HG02678 (cell line): Measurements from ENCODE around the gene CAPN10.
"Not testable (repeated sequence)": the region's sequence is repeated elsewhere in the genome, so short reads cannot be mapped to it uniquely, and the experiment has no call there.

Source experiments
- ATAC-seq: cut with Tn5 transposase; IDR thresholded peaks from one replicate; pipeline ENCODE4 v1.9.1; 2021; ENCODE audit warnings: mild to moderate bottlenecking, moderate library complexity; ENCODE audit not compliant: unreplicated experiment

CAPN10 gene

GRCh38 chr2:240601831-240602160 is 15.3 kb downstream of the CAPN10 start:
- ATAC-seq: no peak

GRCh38 chr2:240602266-240603050 is 15.9 kb downstream of the CAPN10 start:
- no peak for ATAC-seq

- no peak for ATAC-seq
Measured at GRCh38 chr2:240603081-240603835, 16.7 kb downstream of the CAPN10 start.

GRCh38 chr2:240603846-240604245 is 17.3 kb downstream of the CAPN10 start:
- ATAC-seq: no peak

- no peak for ATAC-seq
Measured at GRCh38 chr2:240604291-240604938, 17.9 kb downstream of the CAPN10 start.

GRCh38 chr2:240604939-240605716 is 18.6 kb downstream of the CAPN10 start:
- ATAC-seq: no peak

- no peak for ATAC-seq
Measured at GRCh38 chr2:240605867-240606743, 19.6 kb downstream of the CAPN10 start.

- no peak for ATAC-seq
Measured at GRCh38 chr2:240611601-240612210, 25.2 kb downstream of the CAPN10 start.

- no peak for ATAC-seq
Measured at GRCh38 chr2:240613781-240614180, 27.2 kb downstream of the CAPN10 start.

- ATAC-seq: no peak
Measured at GRCh38 chr2:240614391-240614790, 27.9 kb downstream of the CAPN10 start.

GRCh38 chr2:240615396-240615795 is 28.9 kb downstream of the CAPN10 start:
- no peak for ATAC-seq

GRCh38 chr2:240615820-240616547 is 29.4 kb downstream of the CAPN10 start:
- ATAC-seq: no peak

GRCh38 chr2:240616860-240617666 is 30.5 kb downstream of the CAPN10 start:
- ATAC-seq: not testable (repeated sequence)

- ATAC-seq: no peak
Measured at GRCh38 chr2:240618776-240619175, 32.2 kb downstream of the CAPN10 start.

- no peak for ATAC-seq
Measured at GRCh38 chr2:240619506-240620148, 33.1 kb downstream of the CAPN10 start.

- ATAC-seq: no peak
Measured at GRCh38 chr2:240620149-240620731, 33.7 kb downstream of the CAPN10 start.

- ATAC-seq: no peak
Measured at GRCh38 chr2:240620859-240621258, 34.3 kb downstream of the CAPN10 start.
